Stomach (tissue), 4 donors: Measurements from ENCODE around the gene WWOX.

ENCODE experiments used
- POLR2AphosphoS5 ChIP-seq, 3 donors: sonication (generic); formaldehyde crosslinking; IDR thresholded peaks; one replicate each; pipeline ENCODE4 v1.6.1; 2016; ENCODE audit warnings: antibody characterized with exemption in 3 of 3
- TF ChIP-seq, protein P1 (sequence below), 7 experiments: fragments of 450-650 bp in 4 of 7; fragments of 200-600 bp in 3 of 7; sonication (generic) in 3 of 7; IDR thresholded peaks; one replicate each; pipeline ENCODE4 v1.5.1; 2016 to 2019; ENCODE audit warnings: antibody characterized with exemption in 7 of 7, control low read depth in 2 of 7, mild to moderate bottlenecking in 1 of 7

DNA sequence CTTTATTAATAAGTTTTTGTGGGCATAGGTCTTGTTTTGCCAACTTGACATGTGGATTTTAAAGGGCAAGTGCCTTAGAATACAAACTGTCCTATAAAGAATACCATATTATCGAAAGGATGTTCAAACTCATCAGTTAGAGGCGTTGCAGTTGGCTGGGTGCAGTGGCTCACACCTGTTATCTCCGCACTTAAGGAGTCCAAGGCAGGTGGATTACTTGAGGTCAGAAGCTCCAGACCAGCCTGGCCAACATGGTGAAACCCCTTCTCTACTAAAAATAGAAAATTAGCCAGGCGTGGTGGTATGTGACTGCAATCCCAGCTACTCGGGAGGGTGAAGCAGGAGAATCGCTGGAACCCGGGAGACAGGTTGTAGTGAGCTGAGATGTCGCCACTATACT is 472.0 kb downstream of the WWOX start:
- TF ChIP-seq POLR2AphosphoS5 (IDR thresholded peaks at IDR 0.05): no peak
- TF ChIP-seq, protein P1, sequence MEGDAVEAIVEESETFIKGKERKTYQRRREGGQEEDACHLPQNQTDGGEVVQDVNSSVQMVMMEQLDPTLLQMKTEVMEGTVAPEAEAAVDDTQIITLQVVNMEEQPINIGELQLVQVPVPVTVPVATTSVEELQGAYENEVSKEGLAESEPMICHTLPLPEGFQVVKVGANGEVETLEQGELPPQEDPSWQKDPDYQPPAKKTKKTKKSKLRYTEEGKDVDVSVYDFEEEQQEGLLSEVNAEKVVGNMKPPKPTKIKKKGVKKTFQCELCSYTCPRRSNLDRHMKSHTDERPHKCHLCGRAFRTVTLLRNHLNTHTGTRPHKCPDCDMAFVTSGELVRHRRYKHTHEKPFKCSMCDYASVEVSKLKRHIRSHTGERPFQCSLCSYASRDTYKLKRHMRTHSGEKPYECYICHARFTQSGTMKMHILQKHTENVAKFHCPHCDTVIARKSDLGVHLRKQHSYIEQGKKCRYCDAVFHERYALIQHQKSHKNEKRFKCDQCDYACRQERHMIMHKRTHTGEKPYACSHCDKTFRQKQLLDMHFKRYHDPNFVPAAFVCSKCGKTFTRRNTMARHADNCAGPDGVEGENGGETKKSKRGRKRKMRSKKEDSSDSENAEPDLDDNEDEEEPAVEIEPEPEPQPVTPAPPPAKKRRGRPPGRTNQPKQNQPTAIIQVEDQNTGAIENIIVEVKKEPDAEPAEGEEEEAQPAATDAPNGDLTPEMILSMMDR (IDR thresholded peaks at IDR 0.05): no peak
